Cardiac septum (tissue), 1 donor: ENCODE data around the gene UGGT2. TPM values are rescaled to one million over a fixed set of nuclear protein-coding genes. Genes with fewer than 3 reads are reported as not detected.
"Not testable (repeated sequence)": the region's sequence is repeated elsewhere in the genome, so short reads cannot be mapped to it uniquely, and the experiment has no call there.

ENCODE experiments used
- DNase-seq: peaks from one replicate; pipeline ENCODE4 v3.0.0-alpha.2; 2020; ENCODE audit warnings: low spot score
- intact Hi-C: fragments of 100-400 bp; cut with DNase I; formaldehyde crosslinking; loops from one replicate; pipeline ENCODE4 v1.14.0; 2022
- total RNA-seq: library from RNA; stranded (reverse); fragmentation: NEBNext Ultra II Directional; extraction: Animal tissue kit (Norgen Biotek cat#: 25700); gene quantifications from one replicate; pipeline ENCODE4 v1.2.1, GENCODE V29; 2021
- donor health status: DM: no; HTN: no; CAD: no.

UGGT2 gene
- total RNA-seq, 1 donor from 2014 or later, result 13.9 TPM

DNA sequence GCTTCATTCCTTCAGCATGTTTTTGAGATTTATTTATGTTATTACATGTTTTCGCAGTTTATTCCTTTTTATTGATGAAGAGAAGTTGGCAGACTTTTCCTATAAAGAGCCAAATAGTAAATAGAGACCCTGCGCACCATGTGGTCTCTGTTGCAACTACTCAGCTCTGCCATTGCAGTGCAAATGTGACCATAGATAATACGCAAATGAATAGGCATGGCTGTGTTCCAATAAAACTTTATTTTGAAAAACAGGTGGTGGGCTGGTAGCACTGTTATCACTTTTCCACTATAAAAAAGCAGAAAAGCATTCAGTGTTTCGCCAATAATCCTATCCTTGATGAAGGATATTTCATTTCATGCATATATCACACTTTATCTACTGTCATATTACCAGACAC is 281.3 kb downstream of the UGGT2 start:
- intact Hi-C loops, result no loop called here

DNA sequence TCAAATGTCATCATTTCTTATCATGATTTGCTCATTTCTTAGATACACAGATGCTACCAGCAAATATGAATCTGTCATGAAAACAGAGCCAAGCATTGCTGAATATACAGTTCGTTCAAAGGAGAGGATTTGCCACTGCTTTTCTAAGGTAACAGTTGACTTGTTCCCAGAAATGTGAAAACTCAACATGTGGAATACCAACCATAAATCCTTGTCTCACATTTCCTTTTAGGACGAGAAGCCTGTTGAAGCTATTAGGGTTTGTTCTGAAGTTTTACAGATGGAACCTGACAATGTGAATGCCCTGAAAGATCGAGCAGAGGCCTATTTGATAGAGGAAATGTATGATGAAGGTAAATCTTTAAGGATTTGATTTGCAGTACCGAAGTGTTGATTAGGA is 289.6 kb downstream of the UGGT2 start:
- no peak for DNase-seq
- intact Hi-C loops, result no loop called here

More for the DNA sequence above, 281.3 kb downstream of the UGGT2 start:
- DNase-seq, result no peak

DNA sequence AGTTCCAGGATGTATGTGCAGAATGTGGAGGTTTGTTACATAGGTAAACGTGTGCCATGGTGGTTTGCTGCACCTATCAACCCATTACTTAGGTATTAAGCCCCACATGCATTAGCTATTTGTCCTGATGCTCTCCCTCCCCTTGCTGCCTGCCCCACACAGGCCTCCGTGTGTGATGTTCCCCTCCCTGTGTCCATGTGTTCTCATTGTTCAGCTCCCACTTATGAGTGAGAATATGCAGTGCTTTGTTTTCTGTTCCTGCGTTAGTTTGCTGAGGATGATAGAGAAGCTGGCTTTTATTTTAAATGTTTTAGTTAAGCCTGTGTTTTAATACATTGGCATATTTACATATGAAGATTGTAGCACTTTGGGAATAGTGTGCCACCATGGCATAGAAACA is 290.6 kb downstream of the UGGT2 start:
- intact Hi-C loops, DNase-seq: not testable (repeated sequence)

DNA sequence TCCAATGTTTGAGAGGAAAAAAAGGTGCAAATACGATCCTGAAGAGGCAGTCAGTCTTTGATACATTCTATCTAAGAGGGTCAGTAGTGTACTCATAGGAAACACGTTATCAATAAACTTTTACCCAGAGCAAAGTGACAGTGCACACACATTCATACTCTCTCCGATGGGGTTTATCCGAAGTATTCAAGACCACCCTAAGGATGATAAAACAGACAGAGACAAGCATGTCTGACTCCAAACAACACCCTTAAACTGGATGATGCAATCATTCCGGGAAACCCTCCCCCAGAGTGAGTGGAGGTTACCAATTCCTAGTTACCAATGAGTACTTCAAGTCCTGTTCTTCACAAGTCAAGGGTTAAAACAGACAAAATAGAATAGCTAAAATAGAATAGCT is 297.1 kb downstream of the UGGT2 start:
- intact Hi-C loops, result no loop called here
- DNase-seq, result no peak

DNA sequence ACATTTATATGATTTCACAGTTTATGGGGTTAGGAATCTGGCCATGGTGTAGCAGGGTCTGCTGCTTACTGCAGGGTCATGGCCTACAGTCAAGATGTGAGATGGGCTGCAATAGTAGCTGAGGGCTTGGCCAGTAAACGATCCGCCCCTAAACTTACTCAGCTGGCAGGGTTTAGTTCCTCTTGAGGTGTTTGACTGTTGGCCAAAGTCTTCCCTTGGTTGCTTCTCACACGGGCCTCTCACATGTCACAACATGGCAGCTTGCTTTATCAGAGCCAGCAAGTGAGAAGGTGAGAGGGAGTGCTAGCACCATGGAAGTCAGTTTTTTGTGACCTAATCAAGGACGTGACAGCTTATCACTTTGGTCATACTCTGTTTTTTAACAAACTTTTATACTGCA is 299.1 kb downstream of the UGGT2 start:
- DNase-seq, result no peak
- intact Hi-C loops, result no loop called here

DNA sequence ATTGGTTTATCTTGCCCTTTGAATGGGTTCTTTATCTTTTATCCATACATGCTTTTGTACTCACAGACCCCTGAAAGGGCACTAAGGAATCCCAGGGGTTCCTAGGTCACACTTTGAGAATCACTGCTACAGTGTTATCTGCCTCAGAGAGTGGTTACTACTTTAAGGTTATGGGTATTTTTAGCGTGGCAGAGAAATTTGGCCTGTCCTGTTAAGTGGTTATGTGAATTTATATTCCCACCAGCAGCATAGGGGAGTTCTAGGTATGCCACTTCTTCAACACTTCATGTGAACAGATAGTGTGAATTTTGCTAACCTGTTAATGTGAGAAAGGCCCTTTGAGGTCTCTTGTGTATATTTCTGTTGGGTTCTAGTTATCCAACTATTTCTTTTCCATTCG is 300.5 kb downstream of the UGGT2 start:
- intact Hi-C loops, result no loop called here

More for the DNA sequence above, 300.5 kb downstream of the UGGT2 start:
- no peak for DNase-seq

Other genes with a start within 250 kb of the UGGT2 start
- 1.4 TPM for gene HS6ST3, start 36.7 kb upstream of the UGGT2 start, total RNA-seq